AG09309 (cell line): ENCODE measurements around the gene CRYBA2.

Source experiments
- DNase-seq: peaks from one replicate; pipeline ENCODE4 v3.0.0-alpha.2; 2010; ENCODE audit warnings: low read depth
- H3K4me3 ChIP-seq: 2 replicates; pipeline ENCODE4 v1.5.1; 2011; ENCODE audit warnings: mild to moderate bottlenecking, low read depth, low read length, moderate library complexity; ENCODE audit not compliant: control insufficient read depth
- CTCF ChIP-seq: IDR thresholded peaks from 2 replicates; pipeline ENCODE4 v1.5.1; 2011; ENCODE audit warnings: mild to moderate bottlenecking, low read depth, low read length, inconsistent platforms; ENCODE audit not compliant: insufficient read depth, control insufficient read depth; ENCODE audit errors: missing control alignments

Gene CRYBA2

GRCh38 chr2:218984239-218985020, 8.8 kb downstream of the CRYBA2 start:
- no peak overlapping the region for H3K4me3 ChIP-seq
- no peak for TF ChIP-seq CTCF
- DNase-seq = no peak

GRCh38 chr2:218983934-218984238, 9.3 kb downstream of the CRYBA2 start:
- no peak for DNase-seq
- no peak for TF ChIP-seq CTCF
- H3K4me3 ChIP-seq = no peak overlapping the region

- H3K4me3 ChIP-seq = no peak overlapping the region
- no peak for DNase-seq
- no peak for TF ChIP-seq CTCF
Observed at GRCh38 chr2:218983263-218983933, 9.8 kb downstream of the CRYBA2 start.

GRCh38 chr2:218982586-218983262, 10.5 kb downstream of the CRYBA2 start:
- no peak for TF ChIP-seq CTCF
- no peak overlapping the region for H3K4me3 ChIP-seq
- no peak for DNase-seq

GRCh38 chr2:218981881-218982585, 11.2 kb downstream of the CRYBA2 start:
- no peak for DNase-seq
- H3K4me3 ChIP-seq = no peak overlapping the region

More at GRCh38 chr2:218981881-218982585, 11.2 kb downstream of the CRYBA2 start:
- TF ChIP-seq CTCF = no peak
